GM10248 (cell line): Measurements from ENCODE around the gene PAQR4.

Source experiments
- CTCF ChIA-PET: fragments of 300-600 bp; sonication (Branson Sonifier 250); formaldehyde crosslinking; extraction: SDS; loops from one replicate; lab custom pipeline; 2021; ENCODE audit warnings: antibody characterized with exemption; lab: Yijun Ruan, JAX
- POLR2A ChIA-PET: fragments of 350-650 bp; sonication (Branson Sonifier 250); formaldehyde crosslinking; extraction: SDS; loops from one replicate; lab custom pipeline; 2020; ENCODE audit warnings: antibody characterized with exemption; lab: Yijun Ruan, JAX
- DNase-seq: peaks from one replicate; pipeline ENCODE4 v3.0.0; 2012; ENCODE audit errors: extremely low spot score
- TF ChIP-seq, protein P1 (sequence below): IDR thresholded peaks from 2 replicates; pipeline ENCODE4 v1.5.1; 2012; ENCODE audit warnings: mild to moderate bottlenecking, low read depth; ENCODE audit errors: extremely low read depth, missing control alignments, control extremely low read depth

Gene PAQR4

DNA sequence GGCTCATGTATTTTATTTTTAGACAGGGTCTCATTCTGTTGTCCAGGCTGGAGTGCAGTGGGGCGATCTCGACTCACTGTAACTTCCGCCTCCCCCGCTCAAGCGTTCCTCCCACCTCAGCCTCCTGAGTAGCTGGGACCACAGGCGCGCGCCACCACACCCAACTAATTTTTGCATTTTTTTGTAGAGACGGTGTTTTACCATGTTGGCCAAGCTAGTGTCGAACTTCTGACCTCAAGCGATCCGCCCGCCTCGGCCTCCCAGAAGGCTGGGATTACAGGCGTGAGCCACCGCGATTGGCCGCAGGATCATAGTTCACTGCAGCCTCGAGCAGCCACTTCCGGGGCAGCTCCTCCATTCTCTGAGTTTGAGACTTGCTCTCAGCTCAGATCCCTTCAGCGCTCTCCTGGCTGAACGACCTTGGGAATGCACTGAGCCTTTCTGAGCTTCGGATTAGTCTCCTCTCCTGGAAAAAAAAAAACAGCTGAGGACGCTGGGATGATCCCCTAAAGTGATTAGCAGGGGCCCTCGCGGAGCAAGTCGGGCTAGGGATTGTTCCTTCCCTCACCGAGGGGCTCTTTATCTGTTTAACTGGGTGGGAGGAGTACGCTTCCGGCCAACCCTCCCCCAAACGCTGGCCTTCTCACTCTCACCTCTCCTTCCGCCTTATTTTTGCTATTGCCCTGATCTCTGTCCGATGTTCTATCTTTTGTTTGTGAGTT, 12.2 kb downstream of the PAQR4 start:
- ChIA-PET CTCF (interaction anchor here (1.1 to 3.3 kb wide), 6 partner anchors 12 to 50 kb away, joined by 3 to 13 read pairs (median 4); partner anchors contain the start of gene PAQR4), POLR2A (interaction anchor here (1.0 kb wide), 1 partner anchor 11 kb away, joined by 3 read pairs; no protein-coding TSS in a partner anchor)
- TF ChIP-seq, protein P1, sequence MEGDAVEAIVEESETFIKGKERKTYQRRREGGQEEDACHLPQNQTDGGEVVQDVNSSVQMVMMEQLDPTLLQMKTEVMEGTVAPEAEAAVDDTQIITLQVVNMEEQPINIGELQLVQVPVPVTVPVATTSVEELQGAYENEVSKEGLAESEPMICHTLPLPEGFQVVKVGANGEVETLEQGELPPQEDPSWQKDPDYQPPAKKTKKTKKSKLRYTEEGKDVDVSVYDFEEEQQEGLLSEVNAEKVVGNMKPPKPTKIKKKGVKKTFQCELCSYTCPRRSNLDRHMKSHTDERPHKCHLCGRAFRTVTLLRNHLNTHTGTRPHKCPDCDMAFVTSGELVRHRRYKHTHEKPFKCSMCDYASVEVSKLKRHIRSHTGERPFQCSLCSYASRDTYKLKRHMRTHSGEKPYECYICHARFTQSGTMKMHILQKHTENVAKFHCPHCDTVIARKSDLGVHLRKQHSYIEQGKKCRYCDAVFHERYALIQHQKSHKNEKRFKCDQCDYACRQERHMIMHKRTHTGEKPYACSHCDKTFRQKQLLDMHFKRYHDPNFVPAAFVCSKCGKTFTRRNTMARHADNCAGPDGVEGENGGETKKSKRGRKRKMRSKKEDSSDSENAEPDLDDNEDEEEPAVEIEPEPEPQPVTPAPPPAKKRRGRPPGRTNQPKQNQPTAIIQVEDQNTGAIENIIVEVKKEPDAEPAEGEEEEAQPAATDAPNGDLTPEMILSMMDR, result no peak
- DNase-seq, result no peak

DNA sequence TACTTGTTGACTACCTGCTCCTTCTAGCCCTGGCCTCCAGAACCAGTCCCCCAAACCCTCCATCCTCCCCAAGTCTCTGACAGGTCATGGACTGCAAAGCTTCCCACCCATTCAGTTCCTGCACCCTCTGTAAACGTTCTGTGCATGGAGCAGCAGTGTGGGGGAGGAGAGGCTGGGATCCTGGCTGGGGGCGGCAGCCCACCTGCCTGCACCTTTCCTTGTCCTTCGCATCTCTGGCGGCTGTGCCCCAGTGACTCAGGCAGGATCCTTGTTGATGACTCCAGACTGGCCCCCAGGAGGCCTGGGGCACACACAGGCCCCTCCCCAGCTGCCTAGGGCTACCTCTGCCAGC, 12.7 kb downstream of the PAQR4 start:
- POLR2A ChIA-PET, result no interaction called here
- CTCF ChIA-PET, result interaction anchor here (1.1 to 3.3 kb wide), 7 partner anchors 12 to 208 kb away, joined by 3 to 13 read pairs (median 4); partner anchors contain the start of gene PAQR4
- TF ChIP-seq, protein P1, result no peak
- DNase-seq, result no peak

DNA sequence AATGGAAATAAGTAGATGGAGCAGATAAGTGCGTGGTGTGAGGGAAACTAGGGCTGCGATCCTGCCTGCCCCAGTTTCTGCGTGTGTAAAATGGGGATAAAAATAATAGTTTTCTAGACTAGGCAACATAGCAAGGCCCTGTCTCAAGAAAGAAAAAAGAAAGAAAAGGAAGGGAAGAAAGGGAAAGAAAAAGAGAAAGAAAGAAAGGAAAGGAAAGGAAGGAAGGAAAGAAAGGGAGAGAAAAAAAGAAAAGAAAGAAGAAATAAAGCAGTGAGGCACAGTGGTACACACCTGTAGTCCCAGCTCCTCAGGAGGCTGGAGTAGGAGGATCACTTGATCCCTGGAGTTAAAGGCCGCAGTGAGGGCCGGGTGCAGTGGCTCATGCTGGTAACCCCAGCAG, 13.3 kb downstream of the PAQR4 start:
- no peak for DNase-seq
- ChIA-PET CTCF (interaction anchor here (1.2 to 3.3 kb wide), 8 partner anchors 12 to 208 kb away, joined by 3 to 13 read pairs (median 4); no protein-coding TSS in a partner anchor), POLR2A (interaction anchor here (0.7 kb wide), 1 partner anchor 36 kb away, joined by 8 read pairs; no protein-coding TSS in a partner anchor)
- TF ChIP-seq, protein P1, result no peak

DNA sequence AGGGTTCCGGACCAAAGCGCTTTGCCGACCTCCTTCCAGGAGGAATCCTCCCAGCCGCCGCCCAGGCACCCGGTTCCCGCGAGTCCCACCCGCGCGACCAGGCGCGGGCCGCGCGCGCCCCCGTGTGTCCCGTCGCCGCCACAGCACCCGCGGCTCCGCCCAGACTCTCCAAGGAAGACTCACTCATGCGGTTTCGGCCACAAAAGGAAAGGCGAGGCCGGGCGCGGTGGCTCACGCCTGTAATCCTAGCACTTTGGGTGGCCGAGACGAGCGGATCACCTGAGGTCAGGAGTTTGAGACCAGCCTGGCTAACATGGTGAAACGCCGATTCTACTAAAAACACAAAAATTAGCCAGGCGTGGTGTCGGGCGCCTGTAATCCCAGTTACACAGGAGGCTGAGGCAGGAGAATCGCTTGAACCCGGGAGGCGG, 14.6 kb downstream of the PAQR4 start:
- DNase-seq, result peak; percentile 88
- CTCF ChIA-PET, result interaction anchor here (0.9 to 3.3 kb wide), 10 partner anchors 9 to 57 kb away, joined by 3 to 13 read pairs (median 4); no protein-coding TSS in a partner anchor
- TF ChIP-seq, protein P1, result peak; percentile 96
- POLR2A ChIA-PET, result no interaction called here

DNA sequence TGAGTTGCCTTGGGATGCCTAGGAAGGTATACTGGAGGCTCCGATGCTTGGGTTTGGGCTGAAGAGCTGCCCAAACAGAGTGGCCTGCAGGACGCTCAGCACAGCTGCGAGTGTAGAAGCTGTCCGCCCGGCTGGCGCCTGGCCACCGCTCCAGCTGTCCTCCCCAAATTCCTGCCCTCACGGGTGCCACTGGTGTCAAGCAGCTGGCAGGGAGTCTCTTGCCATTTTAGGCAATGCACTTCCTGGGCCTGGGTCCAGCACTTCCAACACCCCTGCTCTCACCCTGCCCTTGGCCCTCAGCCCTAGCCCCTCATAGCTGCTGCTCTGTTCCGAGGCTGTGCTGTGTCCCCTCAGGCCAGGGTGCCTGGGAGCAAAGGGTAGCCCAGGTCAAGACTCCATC, 16.3 kb downstream of the PAQR4 start:
- CTCF ChIA-PET, result interaction anchor here (1.5 to 3.3 kb wide), 2 partner anchors 11 to 59 kb away, joined by 3 to 12 read pairs; no protein-coding TSS in a partner anchor
- POLR2A ChIA-PET, result no interaction called here
- no peak for DNase-seq
- TF ChIP-seq, protein P1, result no peak

DNA sequence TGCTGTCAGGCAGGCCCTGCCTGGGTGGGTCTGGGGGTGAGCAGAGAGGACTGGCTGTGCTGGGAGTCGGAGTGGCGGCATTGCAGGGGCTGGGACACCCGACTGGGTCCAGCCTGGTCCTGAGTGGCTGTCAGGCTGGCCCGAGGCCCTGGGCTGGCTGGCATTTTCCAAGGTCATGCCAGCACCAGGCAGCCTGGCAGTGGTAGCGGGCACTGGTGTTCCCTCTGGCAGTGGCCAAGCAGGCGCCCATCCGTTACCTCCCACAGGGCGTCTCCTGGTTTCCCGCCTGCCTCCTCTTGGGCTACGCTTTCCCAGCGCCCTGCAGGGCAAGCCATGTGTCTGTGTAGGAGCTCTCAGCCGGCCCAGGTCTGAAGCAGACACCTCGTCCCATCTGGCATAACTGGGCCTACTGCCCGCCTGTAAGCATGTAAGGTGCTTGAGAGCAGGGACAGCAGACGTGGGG, 16.8 kb downstream of the PAQR4 start:
- ChIA-PET CTCF (interaction anchor here (1.5 to 3.3 kb wide), 2 partner anchors 10 to 59 kb away, joined by 3 to 12 read pairs; no protein-coding TSS in a partner anchor), POLR2A (no interaction called here)
- DNase-seq, result no peak
- TF ChIP-seq, protein P1, result no peak
